ENCODE measurements around the gene ADORA2B.

ADORA2B gene

GRCh38 chr17:16025202-16025601 lies 80.3 kb downstream of the ADORA2B start:
- Mint-ChIP-seq H3K4me1 (peaks cover 43% of the 10 kb centered on the region), H3K4me3 (no peak overlapping the region), H3K27ac (peak overlapping the region in 1 of 2 donors; percentile 34), H3K27me3 (no peaks in the 10 kb centered on the region), H3K9me3 (no peaks in the 10 kb centered on the region)
- ATAC-seq = no peak
- no peak for DNase-seq
